Loucy (cell line): ENCODE results near the gene RALB.

Source experiments
- H2AFZ ChIP-seq: fragments of 200-600 bp; sonication (generic); 2 replicates; pipeline ENCODE4 v1.6.0; 2016; ENCODE audit warnings: antibody characterized with exemption, mild to moderate bottlenecking, low read length, moderate library complexity
- H3F3A ChIP-seq: fragments of 200-600 bp; 2 replicates; pipeline ENCODE4 v1.6.0; 2016; ENCODE audit warnings: antibody characterized with exemption, low read depth, mild to moderate bottlenecking
- H3K27me3 ChIP-seq: fragments of 200-600 bp; sonication (generic); 2 replicates; pipeline ENCODE4 v1.6.1; 2014; ENCODE audit warnings: low read length, mild to moderate bottlenecking; ENCODE audit not compliant: insufficient read depth, poor library complexity, severe bottlenecking
- H3K36me3 ChIP-seq: fragments of 200-600 bp; sonication (generic); 2 replicates; pipeline ENCODE4 v1.6.1; 2016; ENCODE audit warnings: low read length; ENCODE audit not compliant: insufficient read depth
- H3K4me1 ChIP-seq: fragments of 200-600 bp; sonication (generic); 2 replicates; pipeline ENCODE4 v1.5.1; 2014; ENCODE audit warnings: low read length, mild to moderate bottlenecking; ENCODE audit not compliant: insufficient read depth, poor library complexity, severe bottlenecking
- H3K4me2 ChIP-seq: fragments of 200-600 bp; sonication (generic); 2 replicates; pipeline ENCODE4 v1.6.0; 2014; ENCODE audit warnings: antibody characterized with exemption, low read length, low read depth, mild to moderate bottlenecking; ENCODE audit not compliant: poor library complexity, severe bottlenecking
- H3K4me3 ChIP-seq: fragments of 200-600 bp; sonication (generic); 2 replicates; pipeline ENCODE4 v1.5.1; 2014; ENCODE audit warnings: low read length, mild to moderate bottlenecking, mixed read lengths; ENCODE audit not compliant: poor library complexity, severe bottlenecking
- H3K79me2 ChIP-seq: fragments of 200-600 bp; sonication (generic); 2 replicates; pipeline ENCODE4 v1.6.1; 2014; ENCODE audit warnings: low read length; ENCODE audit not compliant: insufficient read depth
- H3K9ac ChIP-seq: fragments of 200-600 bp; sonication (generic); 2 replicates; pipeline ENCODE4 v1.6.0; 2014; ENCODE audit warnings: mild to moderate bottlenecking, low read depth, low read length, moderate library complexity; ENCODE audit not compliant: poor library complexity, severe bottlenecking
- H3K9me2 ChIP-seq: fragments of 200-600 bp; sonication (generic); replicated peaks from 2 replicates; pipeline ENCODE4 v1.6.1; 2016; ENCODE audit warnings: low read depth, low read length, mixed read lengths
- H3K9me3 ChIP-seq: fragments of 200-600 bp; sonication (generic); 2 replicates; pipeline ENCODE4 v1.6.1; 2014; ENCODE audit warnings: mild to moderate bottlenecking, antibody characterized with exemption, low read length, low read depth; ENCODE audit not compliant: insufficient read depth
- H4K20me1 ChIP-seq: fragments of 200-600 bp; sonication (generic); 2 replicates; pipeline ENCODE4 v1.6.0; 2014; ENCODE audit warnings: antibody characterized with exemption, low read length, mild to moderate bottlenecking; ENCODE audit not compliant: insufficient read depth, poor library complexity, severe bottlenecking
- CTCF ChIP-seq: fragments of 200-600 bp; sonication (generic); conservative IDR thresholded peaks from 2 replicates; pipeline ENCODE4 v1.5.1; 2014; ENCODE audit warnings: mild to moderate bottlenecking, antibody characterized with exemption, low read length
- EZH2phosphoT487 ChIP-seq: fragments of 200-600 bp; IDR thresholded peaks from 2 replicates; pipeline ENCODE4 v1.6.1; 2018; ENCODE audit warnings: antibody characterized with exemption, mild to moderate bottlenecking, moderate library complexity, borderline replicate concordance

RALB gene

GRCh38 chr2:120321721-120322284 lies 69.2 kb downstream of the RALB start:
- Histone ChIP-seq H3K4me1 (no peaks in the 10 kb centered on the region), H3K36me3 (no peaks in the 10 kb centered on the region), H2AFZ (no peak overlapping the region), H3F3A (no peaks in the 10 kb centered on the region), H3K79me2 (no peaks in the 10 kb centered on the region), H3K9me2 (no peaks in the 10 kb centered on the region), H3K9me3 (no peaks in the 10 kb centered on the region), H3K27me3 (no peaks in the 10 kb centered on the region), H3K4me3 (no peak overlapping the region), H3K4me2 (no peak overlapping the region), H4K20me1 (no peaks in the 10 kb centered on the region), H3K9ac (no peak overlapping the region)
- no peak for TF ChIP-seq EZH2phosphoT487
- TF ChIP-seq CTCF: no peak

GRCh38 chr2:120322329-120322728 lies 69.7 kb downstream of the RALB start:
- H3K9ac ChIP-seq: no peak overlapping the region
- H3K36me3 ChIP-seq: no peaks in the 10 kb centered on the region
- TF ChIP-seq EZH2phosphoT487 (no peak), CTCF (no peak)
- H3F3A ChIP-seq: no peaks in the 10 kb centered on the region
- no peaks in the 10 kb centered on the region for H3K27me3 ChIP-seq
- H3K4me2 ChIP-seq: no peak overlapping the region
- H3K9me3 ChIP-seq: no peaks in the 10 kb centered on the region
- no peaks in the 10 kb centered on the region for H3K4me1 ChIP-seq
- no peaks in the 10 kb centered on the region for H3K79me2 ChIP-seq
- H3K9me2 ChIP-seq: no peaks in the 10 kb centered on the region
- no peak overlapping the region for H3K4me3 ChIP-seq
- no peak overlapping the region for H2AFZ ChIP-seq
- no peaks in the 10 kb centered on the region for H4K20me1 ChIP-seq

GRCh38 chr2:120323214-120323613 lies 70.6 kb downstream of the RALB start:
- no peak overlapping the region for H3K4me2 ChIP-seq

More at GRCh38 chr2:120323214-120323613, 70.6 kb downstream of the RALB start:
- no peak overlapping the region for H3K9ac ChIP-seq
- H4K20me1 ChIP-seq: no peaks in the 10 kb centered on the region
- no peaks in the 10 kb centered on the region for H3K9me2 ChIP-seq
- H3K4me3 ChIP-seq: no peak overlapping the region
- H3K27me3 ChIP-seq: no peaks in the 10 kb centered on the region
- no peaks in the 10 kb centered on the region for H3K79me2 ChIP-seq
- H3K4me1 ChIP-seq: no peaks in the 10 kb centered on the region
- no peaks in the 10 kb centered on the region for H3F3A ChIP-seq
- H2AFZ ChIP-seq: no peak overlapping the region
- no peaks in the 10 kb centered on the region for H3K9me3 ChIP-seq
- H3K36me3 ChIP-seq: no peaks in the 10 kb centered on the region
- TF ChIP-seq EZH2phosphoT487 (no peak), CTCF (no peak)
